Activated CD4-positive, CD25-positive, alpha-beta regulatory T cell (primary cell): ENCODE measurements around the gene PCNX2.
"Not testable (repeated sequence)": the region's sequence is repeated elsewhere in the genome, so short reads cannot be mapped to it uniquely, and the experiment has no call there.

Experiments
- DNase-seq, 4 experiments: peaks; one replicate each; lab custom pipeline; 2025; lab: John Stamatoyannopoulos, UW

Gene PCNX2

GRCh38 chr1:233158322-233158721, 137.2 kb downstream of the PCNX2 start:
- no peak for DNase-seq

GRCh38 chr1:233157245-233157644, 138.3 kb downstream of the PCNX2 start:
- no peak for DNase-seq

GRCh38 chr1:233151861-233152260, 143.7 kb downstream of the PCNX2 start:
- DNase-seq = no peak

GRCh38 chr1:233144434-233144833, 151.1 kb downstream of the PCNX2 start:
- DNase-seq = no peak

- no peak for DNase-seq
Measured at GRCh38 chr1:233143241-233143640, 152.3 kb downstream of the PCNX2 start.

DNA sequence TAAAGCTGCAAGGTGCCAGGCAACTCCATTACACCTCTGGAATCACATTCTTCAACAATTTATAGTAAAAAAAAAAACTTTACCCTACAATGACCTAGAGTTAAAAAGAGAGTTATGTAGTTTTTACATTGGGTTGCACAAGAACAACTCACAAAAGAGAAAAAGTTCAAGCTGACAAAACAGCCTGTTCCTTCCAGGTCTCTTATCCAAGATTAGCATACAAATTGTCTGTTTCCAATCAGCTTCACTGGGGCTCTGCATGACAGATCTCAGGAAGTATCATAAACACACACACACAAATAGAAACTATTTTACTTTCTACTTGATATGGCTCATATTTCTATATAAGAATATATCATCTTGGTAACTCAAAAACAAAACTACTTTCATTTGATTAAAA, 154.6 kb downstream of the PCNX2 start:
- no peak for DNase-seq

- no peak for DNase-seq
Measured at GRCh38 chr1:233140499-233140898, 155.0 kb downstream of the PCNX2 start.

DNA sequence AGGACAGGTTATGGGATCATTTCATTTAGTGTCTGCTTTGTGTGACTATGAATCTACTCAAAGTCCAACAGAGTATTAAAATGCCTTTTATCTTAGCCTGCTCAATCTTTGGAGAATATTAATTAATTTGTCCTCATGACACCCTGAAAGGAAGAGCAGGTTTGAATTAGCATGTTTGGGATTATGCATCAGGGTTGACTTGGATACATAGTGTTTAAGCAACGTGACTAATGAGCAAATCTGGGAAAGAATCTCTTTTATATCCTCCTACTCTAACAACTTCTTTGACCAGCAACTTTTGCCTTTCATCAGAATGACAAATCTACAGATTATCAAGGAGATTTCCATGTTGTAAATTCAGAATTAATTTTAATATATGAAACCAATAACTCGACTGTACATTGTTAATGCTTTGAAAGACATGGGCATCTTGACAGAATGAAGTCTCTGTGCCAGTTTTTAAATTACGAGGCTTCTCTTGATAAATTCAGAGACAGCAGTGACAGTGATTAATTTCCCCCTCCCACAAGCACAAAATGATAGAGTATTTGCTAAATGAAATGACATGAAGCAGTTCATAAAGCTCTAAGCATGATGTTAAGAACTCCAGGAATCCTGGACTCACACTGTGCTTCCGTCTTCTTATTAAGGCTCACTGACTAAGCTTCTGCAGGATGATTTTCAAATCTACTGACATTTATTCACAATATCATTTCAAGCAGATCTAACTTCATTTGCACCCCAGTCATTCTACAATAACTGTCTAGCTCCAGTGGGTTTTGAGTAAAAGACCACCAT, 156.5 kb downstream of the PCNX2 start:
- no peak for DNase-seq

DNA sequence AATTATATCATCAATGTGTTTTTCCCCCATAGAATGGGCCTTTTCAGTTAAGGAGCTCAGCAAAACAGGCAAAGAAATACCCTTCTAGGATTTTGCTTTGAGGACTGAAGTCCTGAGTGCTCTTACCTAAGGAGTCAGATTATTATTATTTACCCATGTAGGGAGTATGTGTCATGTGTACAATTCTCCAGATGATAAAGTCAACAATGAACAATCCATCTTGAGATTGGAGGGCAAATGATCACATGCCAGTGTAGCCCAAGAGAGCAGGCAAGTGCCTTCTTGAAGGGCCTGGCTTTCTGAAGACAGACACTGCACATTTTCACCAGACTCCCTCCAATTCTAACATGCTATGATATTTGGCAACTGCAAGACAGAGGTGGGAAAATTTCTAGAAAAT, 159.7 kb downstream of the PCNX2 start:
- no peak for DNase-seq

DNA sequence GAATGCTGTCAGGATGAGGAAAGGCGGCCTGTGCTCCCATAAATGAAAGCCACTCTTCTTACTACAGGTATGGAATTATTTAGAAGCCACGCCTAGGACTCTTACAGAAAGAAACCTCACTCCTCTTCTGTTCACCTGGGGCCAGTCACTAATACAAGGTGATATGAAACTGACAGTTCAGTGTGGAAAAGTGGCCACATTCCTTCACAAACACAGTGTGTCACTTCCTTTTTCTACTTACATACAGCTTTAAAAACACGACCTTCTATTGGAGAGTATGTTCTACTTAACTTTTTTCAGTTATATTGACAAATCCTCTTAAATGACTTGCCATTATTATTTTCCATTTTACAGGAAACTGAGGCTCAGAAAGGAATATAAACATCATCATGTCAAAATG, 163.1 kb downstream of the PCNX2 start:
- DNase-seq = no peak

GRCh38 chr1:233129031-233129430, 166.5 kb downstream of the PCNX2 start:
- not testable (repeated sequence) for DNase-seq

DNA sequence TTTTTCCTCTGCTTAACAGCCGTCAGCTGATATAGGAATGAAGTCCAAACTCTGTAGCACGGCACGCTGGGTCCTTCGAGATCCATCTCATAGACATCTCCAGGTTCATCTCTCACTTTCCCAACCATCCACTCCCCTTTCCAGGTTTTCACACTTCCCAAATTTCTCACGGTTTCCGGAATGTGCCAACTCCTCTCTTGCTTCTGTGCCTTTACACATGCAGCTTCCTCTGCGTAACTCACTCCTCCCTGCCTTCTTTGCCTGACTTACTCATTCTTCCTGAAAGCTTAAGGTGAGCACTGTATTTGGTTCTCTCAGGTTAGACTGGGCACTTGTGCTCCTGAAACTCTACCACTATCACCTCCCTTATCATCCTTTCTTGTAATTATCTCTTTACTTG, 168.4 kb downstream of the PCNX2 start:
- DNase-seq = no peak

- no peak for DNase-seq
Measured at GRCh38 chr1:233122779-233123178, 172.7 kb downstream of the PCNX2 start.

- DNase-seq = no peak
Measured at GRCh38 chr1:233121947-233122559, 173.5 kb downstream of the PCNX2 start.

- DNase-seq = no peak
Measured at GRCh38 chr1:233114860-233115259, 180.7 kb downstream of the PCNX2 start.

GRCh38 chr1:233114159-233114558, 181.4 kb downstream of the PCNX2 start:
- DNase-seq = no peak

GRCh38 chr1:233113009-233113879, 182.3 kb downstream of the PCNX2 start:
- no peak for DNase-seq

DNA sequence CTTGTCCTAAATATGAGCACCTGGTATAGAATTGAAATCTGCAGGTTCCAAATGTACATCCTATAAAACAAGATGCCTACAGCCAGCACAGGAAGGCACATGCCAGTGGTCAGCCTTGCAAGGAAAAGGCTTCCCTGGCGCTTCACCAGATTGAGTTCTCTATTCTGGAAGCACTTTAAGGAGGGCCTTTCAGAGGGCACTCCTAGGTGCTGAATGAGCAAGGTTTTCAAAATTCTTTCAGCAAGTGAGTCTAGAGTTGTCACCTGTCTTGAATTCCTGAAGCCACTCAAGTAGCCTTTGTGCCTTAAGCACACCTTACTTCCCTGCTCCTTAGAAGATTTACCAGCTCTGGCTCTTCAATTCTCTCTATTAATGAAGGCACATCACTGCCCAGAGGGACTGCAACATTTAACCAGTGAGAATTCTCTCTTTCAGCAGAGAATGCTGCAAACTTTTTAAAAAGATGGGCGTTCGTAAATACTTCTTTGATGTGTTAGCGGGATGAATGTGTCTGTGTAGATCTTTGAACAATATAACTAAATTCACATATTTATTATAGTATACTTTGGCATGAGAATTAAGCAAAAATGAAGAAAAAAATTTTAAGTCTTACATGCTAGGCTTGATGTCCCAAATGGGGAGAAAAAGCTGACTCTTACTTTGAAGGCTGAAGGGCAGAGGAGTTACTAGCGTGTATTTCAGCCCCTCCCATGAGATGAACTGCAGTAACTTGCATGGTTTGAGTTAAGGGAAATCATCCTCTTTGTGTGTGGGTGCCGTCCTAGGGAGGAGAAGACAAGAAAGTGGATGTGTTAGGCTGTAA, 183.1 kb downstream of the PCNX2 start:
- no peak for DNase-seq

- no peak for DNase-seq
Measured at GRCh38 chr1:233111731-233112130, 183.8 kb downstream of the PCNX2 start.

DNA sequence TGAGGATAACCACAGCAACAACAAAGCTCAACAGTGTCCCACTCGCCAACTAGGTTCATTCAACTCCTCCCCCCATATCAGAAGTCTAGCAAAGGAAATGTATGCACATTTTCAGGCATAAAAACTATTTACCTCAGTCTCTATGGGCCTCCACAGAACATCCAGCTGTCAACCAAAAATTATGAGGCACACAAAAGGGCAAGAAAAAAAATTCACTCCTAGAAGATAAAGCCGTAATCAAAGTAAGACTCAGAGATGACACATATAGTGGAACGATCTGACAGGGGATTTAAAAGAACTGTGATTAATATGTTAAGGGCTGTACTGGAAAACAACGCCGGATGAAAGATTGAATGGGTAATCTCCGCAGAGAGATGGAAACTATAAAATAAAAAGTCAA, 186.4 kb downstream of the PCNX2 start:
- DNase-seq = no peak

DNA sequence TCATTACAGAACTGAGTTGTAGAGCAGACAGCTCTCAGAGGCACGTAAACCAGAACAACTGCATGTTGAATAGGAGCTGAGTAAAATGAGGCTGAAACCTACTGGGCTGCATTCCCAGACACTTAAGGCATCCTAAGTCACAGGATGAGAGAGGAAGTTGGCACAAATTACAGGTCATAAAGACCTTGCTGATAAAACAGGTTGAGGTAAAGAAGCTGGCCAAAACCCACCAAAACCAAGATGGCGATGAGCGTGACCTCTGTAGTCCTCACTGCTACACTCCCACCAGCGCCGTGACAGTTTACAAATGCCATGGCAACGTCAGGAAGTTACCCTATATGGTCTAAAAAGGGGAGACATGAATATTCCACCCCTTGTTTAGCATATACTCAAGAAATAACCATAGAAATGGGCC, 187.8 kb downstream of the PCNX2 start:
- not testable (repeated sequence) for DNase-seq

GRCh38 chr1:233107130-233107660, 188.3 kb downstream of the PCNX2 start:
- DNase-seq = no peak
